ENCODE results near the gene ENKD1. TPM values are rescaled to one million over a fixed set of nuclear protein-coding genes. Genes with fewer than 3 reads are reported as not detected.

ENKD1 gene
- total RNA-seq, 1 experiment from 2014 or later = 8.9 TPM

GRCh38 chr16:67641779-67642708 lies 24.5 kb downstream of the ENKD1 start:
- Mint-ChIP-seq H3K4me3 (ENCODE audit: unreplicated experiment) (no peak overlapping the region), H3K9me3 (ENCODE audit: unreplicated experiment) (no peaks in the 10 kb centered on the region), H3K36me3 (ENCODE audit: insufficient read depth, unreplicated experiment) (peaks cover 44% of the 10 kb centered on the region), H3K27ac (ENCODE audit: unreplicated experiment) (no peak overlapping the region), H3K27me3 (ENCODE audit: insufficient read depth, unreplicated experiment) (no peaks in the 10 kb centered on the region), H3K4me1 (ENCODE audit: low read depth, unreplicated experiment) (no peaks in the 10 kb centered on the region)
- TF ChIP-seq CTCF (IDR thresholded peaks at IDR 0.05; ENCODE audit: insufficient read depth in 1 of 2, low read depth in 1 of 2, low read length in 1 of 2, severe bottlenecking in 1 of 2, unreplicated experiment in 1 of 2) = no peak
- ChIA-PET CTCF (interaction anchor here (0.6 to 5.8 kb wide), 3 partner anchors 95 to 765 kb away, joined by 3 to 45 read pairs (median 6); no protein-coding TSS in a partner anchor), POLR2A (no interaction called here)
- Histone ChIP-seq H3K4me1 (peaks cover 4% of the 10 kb centered on the region; the same call in 1 of the 2 replicates), H3K9me3 (no peaks in the 10 kb centered on the region), H3K4me3 (ENCODE audit: low read depth, low read length) (no peak overlapping the region), H3K36me3 (ENCODE audit: control insufficient read depth, insufficient read depth, low read length) (peaks cover 1% of the 10 kb centered on the region; the same call in 1 of the 2 replicates), H3K27me3 (replicated peaks; ENCODE audit: control insufficient read depth, insufficient read depth, low read length) (no peaks in the 10 kb centered on the region)
- DNase-seq = no peak
- no TSS peak for BruUV-seq (replicated peaks)
- intact Hi-C loops (cut with micrococcal nuclease; ENCODE audit: unreplicated experiment) = no loop called here

- no TSS peak for BruUV-seq (replicated peaks)
- Mint-ChIP-seq H3K36me3 (ENCODE audit: insufficient read depth, unreplicated experiment) (peaks cover 85% of the 10 kb centered on the region), H3K27me3 (ENCODE audit: insufficient read depth, unreplicated experiment) (no peaks in the 10 kb centered on the region), H3K9me3 (ENCODE audit: unreplicated experiment) (no peaks in the 10 kb centered on the region), H3K27ac (ENCODE audit: unreplicated experiment) (no peak overlapping the region), H3K4me3 (ENCODE audit: unreplicated experiment) (no peak overlapping the region), H3K4me1 (ENCODE audit: low read depth, unreplicated experiment) (no peaks in the 10 kb centered on the region)
- ChIA-PET POLR2A (interaction anchor here (0.6 kb wide), 1 partner anchor 54 kb away, joined by 4 read pairs; no protein-coding TSS in a partner anchor), CTCF (no interaction called here)
- no peaks in the 10 kb centered on the region for H3K4me1 ChIP-seq
- no peak for TF ChIP-seq CTCF (IDR thresholded peaks at IDR 0.05; ENCODE audit: insufficient read depth in 1 of 2, low read depth in 1 of 2, low read length in 1 of 2, severe bottlenecking in 1 of 2, unreplicated experiment in 1 of 2)
- DNase-seq = no peak
- H3K36me3 ChIP-seq (ENCODE audit: control insufficient read depth, insufficient read depth, low read length) = peaks cover 3% of the 10 kb centered on the region; the same call in 1 of the 2 replicates
- intact Hi-C loops (cut with micrococcal nuclease; ENCODE audit: unreplicated experiment) = no loop called here
- H3K4me3 ChIP-seq (ENCODE audit: low read depth, low read length) = no peak overlapping the region
- H3K27me3 ChIP-seq (replicated peaks; ENCODE audit: control insufficient read depth, insufficient read depth, low read length) = no peaks in the 10 kb centered on the region
- H3K9me3 ChIP-seq = no peaks in the 10 kb centered on the region
Observed at GRCh38 chr16:67637625-67638024, 28.9 kb downstream of the ENKD1 start.

- no peaks in the 10 kb centered on the region for H3K4me1 Mint-ChIP-seq (ENCODE audit: low read depth, unreplicated experiment)
- peaks cover 3% of the 10 kb centered on the region; the same call in 1 of the 2 replicates for H3K36me3 ChIP-seq (ENCODE audit: control insufficient read depth, insufficient read depth, low read length)
- H3K36me3 Mint-ChIP-seq (ENCODE audit: insufficient read depth, unreplicated experiment) = peaks cover 85% of the 10 kb centered on the region
- H3K27me3 ChIP-seq (replicated peaks; ENCODE audit: control insufficient read depth, insufficient read depth, low read length) = no peaks in the 10 kb centered on the region
- H3K27ac Mint-ChIP-seq (ENCODE audit: unreplicated experiment) = no peak overlapping the region
- intact Hi-C loops (cut with micrococcal nuclease; ENCODE audit: unreplicated experiment) = no loop called here
- ChIA-PET POLR2A (no interaction called here), CTCF (no interaction called here)
- no peaks in the 10 kb centered on the region for H3K4me1 ChIP-seq
- no peaks in the 10 kb centered on the region for H3K9me3 Mint-ChIP-seq (ENCODE audit: unreplicated experiment)
- H3K27me3 Mint-ChIP-seq (ENCODE audit: insufficient read depth, unreplicated experiment) = no peaks in the 10 kb centered on the region
- BruUV-seq (replicated peaks) = no TSS peak
- DNase-seq = no peak
- no peak for TF ChIP-seq CTCF (IDR thresholded peaks at IDR 0.05; ENCODE audit: insufficient read depth in 1 of 2, low read depth in 1 of 2, low read length in 1 of 2, severe bottlenecking in 1 of 2, unreplicated experiment in 1 of 2)
- no peaks in the 10 kb centered on the region for H3K9me3 ChIP-seq
- no peak overlapping the region for H3K4me3 ChIP-seq (ENCODE audit: low read depth, low read length)
- no peak overlapping the region for H3K4me3 Mint-ChIP-seq (ENCODE audit: unreplicated experiment)
Observed at GRCh38 chr16:67636713-67637112, 29.8 kb downstream of the ENKD1 start.
